H54 (cell line): Measurements from ENCODE around the gene INS.

Source experiments
- DNase-seq: peaks from one replicate; pipeline ENCODE4 v3.0.0; 2011; ENCODE audit warnings: low spot score, mixed read lengths; ENCODE audit not compliant: insufficient read length
- FAIRE-seq: peaks from 3 replicates; lab custom pipeline; 2011; peaks lifted over from hg19 to GRCh38; lab: Jason Lieb, UNC
- POLR2A ChIP-seq: IDR thresholded peaks from 2 replicates; pipeline ENCODE4 v1.6.1; 2011; ENCODE audit warnings: low read depth, mild to moderate bottlenecking, low read length

The INS gene

GRCh38 chr11:2160736-2161259 lies at the start of gene INS:
TSS of gene INS (minus strand) at chr11:2161209. CDS start at chr11:2160971, 238 bp downstream.
- FAIRE-seq, result no peak
- no peak for TF ChIP-seq POLR2A
- DNase-seq, result no peak

GRCh38 chr11:2210366-2211112 lies 49.5 kb upstream of the INS start:
- FAIRE-seq (no peak), DNase-seq (no peak)

GRCh38 chr11:2209900-2210321 lies 48.9 kb upstream of the INS start:
- FAIRE-seq (no peak), DNase-seq (no peak)
- no peak for TF ChIP-seq POLR2A

More at GRCh38 chr11:2210366-2211112, 49.5 kb upstream of the INS start:
- TF ChIP-seq POLR2A, result no peak

GRCh38 chr11:2209370-2209801 lies 48.4 kb upstream of the INS start:
- DNase-seq, result no peak
- TF ChIP-seq POLR2A, result no peak
- no peak for FAIRE-seq

GRCh38 chr11:2208691-2209369 lies 47.8 kb upstream of the INS start:
- DNase-seq (no peak), FAIRE-seq (no peak)
- no peak for TF ChIP-seq POLR2A

- TF ChIP-seq POLR2A, result no peak
- no peak for DNase-seq
- FAIRE-seq, result no peak
These were observed 47.0 kb upstream of the INS start for GRCh38 chr11:2207773-2208621.

GRCh38 chr11:2207212-2207611 lies 46.2 kb upstream of the INS start:
- FAIRE-seq, result no peak
- no peak for TF ChIP-seq POLR2A

GRCh38 chr11:2205981-2206690 lies 45.1 kb upstream of the INS start:
- no peak for FAIRE-seq
- no peak for DNase-seq
- TF ChIP-seq POLR2A, result no peak

More at GRCh38 chr11:2207212-2207611, 46.2 kb upstream of the INS start:
- DNase-seq, result no peak

- DNase-seq, result no peak
These were observed 44.3 kb upstream of the INS start for GRCh38 chr11:2205214-2205720.

GRCh38 chr11:2204361-2205213 lies 43.6 kb upstream of the INS start:
- no peak for FAIRE-seq

More at GRCh38 chr11:2205214-2205720, 44.3 kb upstream of the INS start:
- no peak for FAIRE-seq
- TF ChIP-seq POLR2A, result no peak

GRCh38 chr11:2203440-2204259 lies 42.6 kb upstream of the INS start:
- FAIRE-seq (no peak), DNase-seq (no peak)
- TF ChIP-seq POLR2A, result no peak

More at GRCh38 chr11:2204361-2205213, 43.6 kb upstream of the INS start:
- no peak for TF ChIP-seq POLR2A
- DNase-seq, result no peak
